IMR-90 (cell line): ENCODE data around the gene CLUH. TPM values are rescaled to one million over a fixed set of nuclear protein-coding genes. Genes with fewer than 3 reads are reported as not detected.

Experiments
- ATAC-seq: fragments of 200-7000 bp; cut with Tn5 transposase; 2 replicates; pipeline ENCODE4 v1.9.1; 2020; ENCODE audit warnings: low read depth, mild to moderate bottlenecking, moderate library complexity
- BruUV-seq: library from RNA; stranded (reverse); fragments of 400-500 nt; replicated peaks from 2 replicates; lab custom pipeline; 2021; lab: Mats Ljungman, UMichigan
- CTCF ChIA-PET: fragments of 300-600 bp; formaldehyde crosslinking; extraction: SDS; loops from one replicate; lab custom pipeline; 2021; ENCODE audit warnings: antibody characterized with exemption; lab: Yijun Ruan, JAX
- POLR2A ChIA-PET: fragments of 300-600 bp; sonication (Branson Sonifier 250); formaldehyde crosslinking; loops from one replicate; lab custom pipeline; 2022; ENCODE audit warnings: antibody characterized with exemption; ENCODE audit not compliant: unreplicated experiment; lab: Charles Lee
- DNase-seq: peaks from one replicate; pipeline ENCODE4 v3.0.0; 2013
- H2AFZ ChIP-seq: replicated peaks from 2 replicates; pipeline ENCODE3; 2013; ENCODE audit warnings: low read length, mild to moderate bottlenecking; ENCODE audit not compliant: poor library complexity
- H2AK5ac ChIP-seq: 2 replicates; pipeline ENCODE4 v1.6.1; 2013; ENCODE audit warnings: low read depth, low read length, inconsistent platforms
- H2AK9ac ChIP-seq: replicated peaks from 2 replicates; pipeline ENCODE3; 2013; ENCODE audit warnings: mild to moderate bottlenecking, low read depth, low read length, moderate library complexity; ENCODE audit not compliant: poor library complexity
- H2BK120ac ChIP-seq: 2 replicates; pipeline ENCODE4 v1.6.1; 2013; ENCODE audit warnings: low read depth, low read length, inconsistent platforms
- H2BK15ac ChIP-seq: 3 replicates; pipeline ENCODE4 v1.6.1; 2013; ENCODE audit warnings: low read depth, low read length, inconsistent platforms
- H2BK20ac ChIP-seq: 2 replicates; pipeline ENCODE4 v1.6.1; 2013; ENCODE audit warnings: low read depth, mild to moderate bottlenecking, inconsistent platforms, low read length, moderate library complexity
- H2BK5ac ChIP-seq: 2 replicates; pipeline ENCODE4 v1.6.1; 2013; ENCODE audit warnings: mild to moderate bottlenecking, low read depth, low read length, inconsistent platforms; ENCODE audit not compliant: poor library complexity, severe bottlenecking
- H3K14ac ChIP-seq: replicated peaks from 2 replicates; pipeline ENCODE4 v1.6.1; 2013; ENCODE audit warnings: low read depth, low read length, inconsistent platforms
- H3K18ac ChIP-seq: 2 replicates; pipeline ENCODE4 v1.6.1; 2013; ENCODE audit warnings: low read depth, low read length, control low read depth
- H3K23ac ChIP-seq: 2 replicates; pipeline ENCODE4 v1.6.1; 2013; ENCODE audit warnings: low read depth, low read length, inconsistent platforms
- H3K27ac ChIP-seq: 2 replicates; pipeline ENCODE4 v1.5.1; 2013; ENCODE audit warnings: mild to moderate bottlenecking, control low read depth, low read length; ENCODE audit not compliant: insufficient read depth
- H3K27me3 ChIP-seq: 2 replicates; pipeline ENCODE4 v1.6.1; 2013; ENCODE audit warnings: low read length; ENCODE audit not compliant: control insufficient read depth, insufficient read depth
- H3K36me3 ChIP-seq: 2 replicates; pipeline ENCODE4 v1.6.1; 2013; ENCODE audit warnings: low read length, mixed read lengths; ENCODE audit not compliant: control insufficient read depth, insufficient read depth
- H3K4ac ChIP-seq: 2 replicates; pipeline ENCODE4 v1.6.1; 2013; ENCODE audit warnings: low read depth, low read length, inconsistent platforms
- H3K4me1 ChIP-seq: 2 replicates; pipeline ENCODE4 v1.6.1; 2013; ENCODE audit warnings: low read length, mixed read lengths; ENCODE audit not compliant: control insufficient read depth, insufficient read depth
- H3K4me2 ChIP-seq: 2 replicates; pipeline ENCODE4 v1.6.1; 2013; ENCODE audit warnings: low read depth, mild to moderate bottlenecking, control low read depth, low read length, moderate library complexity
- H3K4me3 ChIP-seq: 2 replicates; pipeline ENCODE4 v1.5.1; 2013; ENCODE audit warnings: low read depth, mild to moderate bottlenecking, control low read depth, low read length, moderate library complexity; ENCODE audit not compliant: insufficient read depth
- H3K56ac ChIP-seq: 2 replicates; pipeline ENCODE4 v1.6.1; 2013; ENCODE audit warnings: low read length, inconsistent platforms; ENCODE audit not compliant: insufficient read depth; ENCODE audit errors: extremely low read depth
- H3K79me1 ChIP-seq, 2 experiments: 2 replicates each; pipeline ENCODE4 v1.6.1; 2013; ENCODE audit warnings: low read length in 2 of 2, inconsistent platforms in 1 of 2, low read depth in 1 of 2
- H3K9ac ChIP-seq: 2 replicates; pipeline ENCODE4 v1.6.1; 2013; ENCODE audit warnings: low read depth, low read length, control low read depth
- H3K9me1 ChIP-seq: 2 replicates; pipeline ENCODE4 v1.6.1; 2013; ENCODE audit warnings: low read length, inconsistent platforms; ENCODE audit not compliant: insufficient read depth
- H3K9me3 ChIP-seq: 2 replicates; pipeline ENCODE4 v1.6.1; 2013; ENCODE audit warnings: low read length; ENCODE audit not compliant: control insufficient read depth, insufficient read depth
- H4K20me1 ChIP-seq: 2 replicates; pipeline ENCODE4 v1.6.1; 2013; ENCODE audit warnings: low read length, inconsistent platforms; ENCODE audit not compliant: insufficient read depth
- H4K5ac ChIP-seq: 2 replicates; pipeline ENCODE4 v1.6.1; 2013; ENCODE audit warnings: mild to moderate bottlenecking, low read depth, low read length, control low read depth
- H4K8ac ChIP-seq, 2 experiments: 2 replicates each; pipeline ENCODE4 v1.6.1; 2013; ENCODE audit warnings: low read depth in 2 of 2, low read length in 2 of 2, control low read depth in 1 of 2, inconsistent platforms in 1 of 2
- H4K91ac ChIP-seq: 2 replicates; pipeline ENCODE4 v1.6.1; 2013; ENCODE audit warnings: low read depth, low read length, inconsistent platforms; ENCODE audit not compliant: insufficient read depth
- BHLHE40 ChIP-seq: fragments of 150-350 bp; IDR thresholded peaks from 2 replicates; pipeline ENCODE4 v1.6.1; 2016; ENCODE audit warnings: mild to moderate bottlenecking, low read depth, low read length
- RCOR1 ChIP-seq: IDR thresholded peaks from 2 replicates; pipeline ENCODE4 v1.6.1; 2012; ENCODE audit warnings: mild to moderate bottlenecking, low read length, improper control_type of control experiment; ENCODE audit not compliant: insufficient replicate concordance
- WGBS, 2 experiments: methylation state at CpG; one replicate each; pipeline versions ENCODE4 v1.1.5 to v1.1.7; 2013; ENCODE audit warnings: missing lambda C conversion rate in 2 of 2; ENCODE audit not compliant: insufficient read length in 1 of 2; ENCODE audit errors: extremely low coverage in 2 of 2; 5-methylcytosine and 5-hydroxymethylcytosine counted together
- dilution Hi-C: fragments of 300-500 bp; cut with HindIII; formaldehyde crosslinking; loops from one replicate; pipeline ENCODE4 v1.14.3; 2018; ENCODE audit warnings: low sequenced_read_pairs; ENCODE audit not compliant: unreplicated experiment
- in situ Hi-C: fragments of 300-500 bp; cut with MboI; formaldehyde crosslinking; loops from 3 replicates; pipeline ENCODE4 v1.14.3; 2019; ENCODE audit warnings: low sequenced_read_pairs, inconsistent platforms, mixed read lengths
- intact Hi-C: fragments of 100-400 bp; cut with micrococcal nuclease; formaldehyde crosslinking; loops from 2 replicates; pipeline ENCODE4 v1.10.0; 2022
- polyA plus RNA-seq, 3 experiments: library from polyadenylated mRNA; depleted of rRNA; stranded (reverse); fragments of >200 nt; gene quantifications; 2 replicates each; pipeline ENCODE4 v1.2.3, GENCODE V29; 2012; ENCODE audit warnings: low replicate concordance in 1 of 3
- total RNA-seq: library from RNA; depleted of rRNA; stranded (reverse); fragments of >200 nt; gene quantifications from 2 replicates; pipeline ENCODE4 v1.2.3, GENCODE V29; 2012

CLUH gene
- total and polyA plus RNA-seq, 2 of the 4 experiments (the other 2 are of a cell fraction) = 12.9 to 42.0 TPM

DNA sequence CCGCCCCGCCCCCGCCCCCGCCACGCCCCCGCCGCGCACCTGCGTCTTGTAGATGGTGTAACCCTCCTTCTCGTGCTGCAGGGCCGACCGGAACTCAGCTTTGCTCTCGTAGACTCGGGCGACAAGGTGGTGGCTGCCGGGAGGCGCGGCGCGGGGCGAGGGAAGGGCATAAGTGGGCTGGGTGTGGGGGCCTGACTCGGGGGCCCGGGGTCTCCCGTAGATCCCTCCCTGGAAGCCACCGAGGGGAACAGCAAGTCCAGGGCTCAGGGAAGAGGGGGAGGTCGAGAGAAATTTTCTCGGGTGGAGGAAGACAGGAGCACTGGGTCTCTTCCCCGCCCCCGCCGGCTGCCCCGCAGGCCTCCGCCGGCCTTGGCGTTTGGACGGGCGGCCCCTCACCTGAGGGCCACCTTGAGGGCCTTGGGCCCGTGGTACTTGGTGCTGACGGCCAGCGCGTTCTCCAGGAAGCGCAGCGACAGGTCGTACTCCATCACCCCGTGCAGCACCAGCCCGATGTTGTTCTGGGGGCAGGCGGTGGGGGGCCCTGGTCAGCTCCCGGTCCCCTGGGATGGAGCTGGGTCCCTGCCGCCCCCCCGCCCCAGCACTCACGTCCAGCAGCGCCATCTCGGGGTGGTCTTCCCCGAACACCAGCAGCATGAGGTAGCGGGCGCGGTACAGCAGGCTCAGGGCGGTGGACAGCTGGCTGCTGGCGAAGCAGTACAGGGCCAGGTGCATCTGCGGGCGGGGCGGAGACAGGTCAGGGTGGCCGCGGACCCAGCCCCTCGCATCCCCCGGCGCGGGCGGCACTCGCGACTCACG, 19.4 kb downstream of the CLUH start:
- WGBS, 2 experiments = 80% methylated on average over 22 of the region's 71 CpGs; no CpG with 5 or more reads in 1 of the 2 experiments
- ATAC-seq = no peak
- TF ChIP-seq BHLHE40 (no peak), RCOR1 (no peak)
- Histone ChIP-seq H4K91ac (no peak overlapping the region), H2AFZ (no peak overlapping the region), H3K9me3 (no peaks in the 10 kb centered on the region), H2AK9ac (no peak overlapping the region), H2BK20ac (no peak overlapping the region), H4K8ac (no peak overlapping the region), H2BK15ac (no peak overlapping the region), H4K20me1 (peaks cover 6% of the 10 kb centered on the region), H3K27me3 (no peaks in the 10 kb centered on the region), H3K36me3 (peaks cover 36% of the 10 kb centered on the region), H2BK120ac (no peak overlapping the region), H4K5ac (no peak overlapping the region), H3K9ac (no peak overlapping the region), H3K9me1 (0 out of 2 replicates have a peak, but pooled peaks cover 2% of the 10 kb centered on the region), H3K4me3 (no peak overlapping the region), H3K14ac (no peak overlapping the region), H3K23ac (no peak overlapping the region), H3K56ac (no peak overlapping the region), H3K27ac (no peak overlapping the region), H2AK5ac (no peak overlapping the region), H3K4me2 (no peak overlapping the region), H3K18ac (no peak overlapping the region), H2BK5ac (no peak overlapping the region), H3K4me1 (no peaks in the 10 kb centered on the region), H3K4ac (no peak overlapping the region), H3K79me1 (peaks cover 0 to 18% of the 10 kb centered on the region in 2 experiments; a peak in 2 of 4 replicates)
- in situ Hi-C loops (no loop called here), intact Hi-C loops (no loop called here), dilution Hi-C loops (no loop called here)
- CTCF ChIA-PET = interaction anchor here (0.5 kb wide), 1 partner anchor 36 kb away, joined by 3 read pairs; no protein-coding TSS in a partner anchor
- no peak for DNase-seq
- POLR2A ChIA-PET = no interaction called here
- no TSS peak for BruUV-seq
